IPS DF 6.9 (cell line): Measurements from ENCODE around the gene SIK2.

Source experiments
- DNase-seq: peaks from one replicate; pipeline ENCODE4 v3.0.0-alpha.2; 2013; ENCODE audit warnings: low read depth, low spot score
- H3K27ac ChIP-seq: one replicate; pipeline ENCODE4 v1.5.1; 2013; ENCODE audit warnings: low read length, control low read depth
- H3K27me3 ChIP-seq: 2 replicates; pipeline ENCODE4 v1.6.1; 2013; ENCODE audit warnings: mild to moderate bottlenecking, low read length; ENCODE audit not compliant: control insufficient read depth, insufficient read depth
- H3K36me3 ChIP-seq: 2 replicates; pipeline ENCODE4 v1.6.1; 2013; ENCODE audit warnings: low read length; ENCODE audit not compliant: control insufficient read depth, insufficient read depth
- H3K4me1 ChIP-seq: 2 replicates; pipeline ENCODE4 v1.6.1; 2013; ENCODE audit warnings: low read length; ENCODE audit not compliant: control insufficient read depth, insufficient read depth
- H3K4me3 ChIP-seq: 2 replicates; pipeline ENCODE4 v1.5.1; 2013; ENCODE audit warnings: mild to moderate bottlenecking, low read length
- H3K9me3 ChIP-seq: 2 replicates; pipeline ENCODE4 v1.6.1; 2013; ENCODE audit warnings: low read length, inconsistent platforms; ENCODE audit not compliant: control insufficient read depth, insufficient read depth
- WGBS: extraction: QIAGEN DNeasy Blood & Tissue Kit; methylation state at CpG from one replicate; pipeline ENCODE4 v1.1.7; 2013; ENCODE audit warnings: mixed read lengths, missing lambda C conversion rate; ENCODE audit not compliant: insufficient read length, insufficient coverage; 5-methylcytosine and 5-hydroxymethylcytosine counted together

SIK2 gene

DNA sequence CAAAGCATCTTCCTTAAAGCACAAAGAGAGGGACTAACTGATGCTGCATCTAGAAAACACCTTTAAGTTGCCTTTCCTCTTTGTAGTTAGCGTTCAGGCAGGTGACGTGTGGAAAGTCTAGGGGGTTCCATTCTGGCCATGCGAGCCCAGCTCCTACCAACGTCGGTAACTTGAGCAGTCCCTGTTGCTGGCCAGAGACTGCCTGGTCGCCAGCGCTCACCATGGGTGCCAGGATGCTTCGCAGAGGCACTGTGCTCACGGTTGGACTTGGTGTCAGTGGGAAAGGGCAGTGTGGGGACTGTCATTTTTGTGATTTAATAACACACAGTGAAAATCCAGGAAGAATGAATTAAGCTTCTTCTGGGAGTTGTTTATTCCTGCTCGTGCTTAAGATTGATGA lies 123.4 kb downstream of the SIK2 start:
- peaks cover 5% of the 10 kb centered on the region; the same call in 1 of the 2 replicates for H3K36me3 ChIP-seq
- H3K4me1 ChIP-seq = no peaks in the 10 kb centered on the region
- no peak for DNase-seq
- H3K27me3 ChIP-seq = no peaks in the 10 kb centered on the region
- no peak overlapping the region for H3K4me3 ChIP-seq
- no peak overlapping the region for H3K27ac ChIP-seq
- no peaks in the 10 kb centered on the region for H3K9me3 ChIP-seq
- WGBS = no CpG with 5 or more reads among the region's 10 CpGs

- no peak for DNase-seq
- H3K9me3 ChIP-seq = no peaks in the 10 kb centered on the region
- H3K4me3 ChIP-seq = no peak overlapping the region
- no peaks in the 10 kb centered on the region for H3K27me3 ChIP-seq
- no peaks in the 10 kb centered on the region for H3K4me1 ChIP-seq
- H3K36me3 ChIP-seq = 0 out of 2 replicates have a peak, but pooled peaks cover 5% of the 10 kb centered on the region
- H3K27ac ChIP-seq = no peak overlapping the region
- no CpG with 5 or more reads among the region's 9 CpGs for WGBS
Measured at GRCh38 chr11:111726301-111726713, 124.1 kb downstream of the SIK2 start.

GRCh38 chr11:111727431-111727830 lies 125.2 kb downstream of the SIK2 start:
- no peak overlapping the region for H3K27ac ChIP-seq
- H3K27me3 ChIP-seq = no peaks in the 10 kb centered on the region
- no CpG with 5 or more reads among the region's 7 CpGs for WGBS
- H3K9me3 ChIP-seq = no peaks in the 10 kb centered on the region
- no peaks in the 10 kb centered on the region for H3K4me1 ChIP-seq
- H3K4me3 ChIP-seq = no peak overlapping the region
- no peak for DNase-seq
- 0 out of 2 replicates have a peak, but pooled peaks cover 2% of the 10 kb centered on the region for H3K36me3 ChIP-seq

DNA sequence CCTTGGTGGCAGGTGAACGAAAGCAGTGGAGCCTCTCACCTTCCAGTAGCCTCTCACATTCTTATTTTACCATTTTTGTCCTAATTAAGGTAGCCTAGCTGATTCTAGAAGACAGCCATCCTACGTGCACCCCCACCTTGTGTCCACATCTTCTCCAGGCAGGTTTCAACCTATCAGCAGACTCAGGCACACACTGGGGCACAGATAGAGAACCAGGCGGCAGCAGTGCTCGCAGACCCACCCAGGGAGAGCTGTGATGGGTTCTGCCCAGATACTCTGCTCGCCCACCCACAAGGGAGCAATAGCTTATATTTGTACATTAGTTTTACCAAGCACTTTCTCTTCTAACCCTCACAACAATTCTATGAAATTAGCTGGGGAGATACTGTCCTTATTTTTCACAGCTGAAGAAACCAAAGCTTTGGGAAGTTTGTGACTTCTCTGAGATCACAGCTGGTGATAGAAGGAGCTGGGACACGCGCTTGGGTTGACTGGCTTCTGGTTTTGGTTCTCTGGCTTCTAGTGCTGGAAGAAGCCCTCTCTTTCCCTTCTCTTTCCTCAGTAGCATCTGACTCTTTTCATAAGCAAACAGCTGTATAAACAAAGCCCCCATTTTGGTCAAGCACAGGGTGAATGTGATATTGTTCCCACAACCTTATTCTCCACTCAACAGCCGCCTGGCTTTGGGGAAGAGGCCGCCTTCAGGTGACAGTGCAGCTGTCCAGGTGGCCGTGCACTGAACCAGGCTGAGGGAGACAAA lies 127.0 kb downstream of the SIK2 start:
- WGBS = no CpG with 5 or more reads among the region's 10 CpGs
- no peaks in the 10 kb centered on the region for H3K9me3 ChIP-seq
- no peaks in the 10 kb centered on the region; the same call in 1 of the 2 replicates for H3K4me1 ChIP-seq
- no peaks in the 10 kb centered on the region for H3K27me3 ChIP-seq
- no peak overlapping the region for H3K4me3 ChIP-seq
- no peak for DNase-seq
- H3K27ac ChIP-seq = no peak overlapping the region
- H3K36me3 ChIP-seq = 0 out of 2 replicates have a peak, but pooled peaks cover 2% of the 10 kb centered on the region

DNA sequence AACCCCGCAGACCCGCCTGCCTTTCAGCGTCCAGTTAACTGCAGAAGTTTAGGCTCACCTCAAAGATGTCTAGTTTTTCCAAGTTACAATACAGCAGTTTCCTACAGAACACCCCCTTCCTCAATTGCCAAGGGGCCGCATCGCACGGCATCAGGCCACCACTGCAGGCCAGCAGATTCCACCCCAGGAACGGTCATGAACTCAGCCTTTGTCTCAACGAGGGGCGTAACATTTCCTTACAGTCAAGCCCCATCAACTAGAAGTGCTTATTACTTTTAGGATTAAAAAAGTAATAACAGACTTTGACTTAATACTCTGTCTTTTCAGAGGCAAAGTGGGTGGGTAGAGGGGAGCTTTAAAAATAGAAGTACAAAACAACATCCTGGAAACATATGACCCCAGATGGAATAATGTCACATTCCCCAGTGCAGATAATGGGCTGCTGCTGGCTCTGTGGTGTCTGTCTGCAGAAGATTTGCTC lies 127.6 kb downstream of the SIK2 start:
- no peaks in the 10 kb centered on the region; the same call in 1 of the 2 replicates for H3K4me1 ChIP-seq
- H3K36me3 ChIP-seq = 0 out of 2 replicates have a peak, but pooled peaks cover 2% of the 10 kb centered on the region
- no peaks in the 10 kb centered on the region for H3K9me3 ChIP-seq
- no peak overlapping the region for H3K4me3 ChIP-seq
- H3K27me3 ChIP-seq = no peaks in the 10 kb centered on the region
- no CpG with 5 or more reads among the region's 9 CpGs for WGBS
- DNase-seq = no peak
- no peak overlapping the region for H3K27ac ChIP-seq

DNA sequence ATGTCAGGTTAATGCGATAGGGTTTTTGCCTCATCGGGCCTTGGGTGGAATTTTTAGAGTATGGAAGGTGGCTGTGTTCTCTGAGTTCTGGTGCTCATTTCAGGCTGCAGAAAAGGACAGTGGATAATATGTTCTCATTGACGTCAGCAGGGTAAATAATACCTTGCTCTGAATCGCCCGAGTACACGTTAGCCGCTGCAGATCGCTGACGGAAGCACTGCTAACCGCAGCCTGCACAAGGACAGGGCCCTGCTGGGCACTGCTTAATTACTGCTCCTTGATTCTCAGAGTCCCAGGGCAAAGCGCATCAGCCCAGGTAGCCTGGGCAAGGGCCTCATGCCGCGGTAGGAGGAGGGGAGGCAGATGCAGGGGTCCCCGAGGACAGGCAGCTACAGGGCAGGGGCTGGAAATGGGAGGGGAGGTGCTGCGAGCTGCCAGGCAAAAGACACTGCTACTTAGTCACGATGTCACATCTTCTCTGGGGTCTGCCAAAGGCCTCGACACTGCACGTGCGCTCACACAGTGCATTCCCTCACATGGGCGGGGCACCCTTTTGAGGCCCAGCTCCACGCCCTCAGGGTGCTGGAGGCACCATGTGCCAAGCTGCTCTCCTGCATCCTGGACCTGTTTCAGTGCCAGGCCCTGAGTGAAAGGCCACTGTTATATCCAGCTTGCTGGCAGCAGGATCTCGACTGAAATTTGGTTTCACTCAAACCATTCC lies 128.8 kb downstream of the SIK2 start:
- Histone ChIP-seq H3K9me3 (no peaks in the 10 kb centered on the region), H3K27ac (no peak overlapping the region), H3K4me3 (no peak overlapping the region), H3K36me3 (no peaks in the 10 kb centered on the region), H3K27me3 (no peaks in the 10 kb centered on the region), H3K4me1 (no peaks in the 10 kb centered on the region; the same call in 1 of the 2 replicates)
- no CpG with 5 or more reads among the region's 22 CpGs for WGBS
- DNase-seq = no peak

DNA sequence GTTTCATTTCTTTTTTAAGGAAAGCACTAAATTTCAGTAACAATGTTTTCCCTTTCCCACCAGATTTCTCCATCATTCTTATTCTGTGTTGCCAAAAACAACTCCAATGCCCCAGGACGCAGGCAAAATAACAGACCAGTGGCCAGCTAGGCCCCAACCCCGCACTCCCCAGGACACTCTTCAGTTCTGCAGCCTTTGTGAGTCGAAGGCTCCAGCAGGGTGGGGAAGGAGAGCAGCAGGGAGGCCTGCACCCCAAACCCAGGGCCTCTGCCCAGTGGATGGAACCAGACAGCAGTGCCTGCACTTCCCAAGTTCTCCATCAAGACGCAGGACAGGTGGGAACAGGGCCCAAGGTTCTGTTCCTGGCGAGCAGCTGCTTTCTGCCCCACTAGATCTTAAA lies 129.6 kb downstream of the SIK2 start:
- Histone ChIP-seq H3K36me3 (no peaks in the 10 kb centered on the region), H3K4me1 (no peaks in the 10 kb centered on the region; the same call in 1 of the 2 replicates), H3K4me3 (no peak overlapping the region), H3K27me3 (no peaks in the 10 kb centered on the region), H3K9me3 (no peaks in the 10 kb centered on the region), H3K27ac (no peak overlapping the region)
- no peak for DNase-seq
- no CpG with 5 or more reads among the region's 5 CpGs for WGBS

- H3K36me3 ChIP-seq = no peaks in the 10 kb centered on the region
- no CpG with 5 or more reads among the region's 7 CpGs for WGBS
Measured at GRCh38 chr11:111733016-111733415, 130.8 kb downstream of the SIK2 start.

GRCh38 chr11:111733611-111734088 lies 131.4 kb downstream of the SIK2 start:
- no peak for DNase-seq
- WGBS = no CpG with 5 or more reads among the region's 9 CpGs
- H3K4me1 ChIP-seq = peaks cover 2% of the 10 kb centered on the region

More at GRCh38 chr11:111733016-111733415, 130.8 kb downstream of the SIK2 start:
- Histone ChIP-seq H3K4me1 (no peaks in the 10 kb centered on the region; the same call in 1 of the 2 replicates), H3K4me3 (no peak overlapping the region), H3K9me3 (no peaks in the 10 kb centered on the region), H3K27ac (no peak overlapping the region), H3K27me3 (no peaks in the 10 kb centered on the region)
- DNase-seq = no peak

GRCh38 chr11:111734101-111734953 lies 132.1 kb downstream of the SIK2 start:
- H3K36me3 ChIP-seq = no peaks in the 10 kb centered on the region
- no peak overlapping the region for H3K27ac ChIP-seq
- peaks cover 2% of the 10 kb centered on the region for H3K4me1 ChIP-seq
- H3K27me3 ChIP-seq = no peaks in the 10 kb centered on the region
- no peaks in the 10 kb centered on the region for H3K9me3 ChIP-seq
- no CpG with 5 or more reads among the region's 8 CpGs for WGBS
- DNase-seq = no peak
- H3K4me3 ChIP-seq = no peak overlapping the region

More at GRCh38 chr11:111733611-111734088, 131.4 kb downstream of the SIK2 start:
- Histone ChIP-seq H3K9me3 (no peaks in the 10 kb centered on the region), H3K27ac (no peak overlapping the region), H3K27me3 (no peaks in the 10 kb centered on the region), H3K4me3 (no peak overlapping the region), H3K36me3 (no peaks in the 10 kb centered on the region)
